GM18951 (cell line): Measurements from ENCODE around the gene COX7B2.

Experiments used
- POLR2A ChIP-seq: IDR thresholded peaks from 4 replicates; pipeline ENCODE4 v1.6.1; 2011; ENCODE audit warnings: mild to moderate bottlenecking; ENCODE audit not compliant: insufficient read length, insufficient read depth; ENCODE audit errors: extremely low read depth
- in situ Hi-C: fragments of 300-500 bp; cut with MboI; formaldehyde crosslinking; loops from one replicate; pipeline ENCODE4 v1.12.0; 2022; ENCODE audit warnings: low sequenced_read_pairs, mixed read lengths, inconsistent platforms; ENCODE audit not compliant: unreplicated experiment

Gene COX7B2

DNA sequence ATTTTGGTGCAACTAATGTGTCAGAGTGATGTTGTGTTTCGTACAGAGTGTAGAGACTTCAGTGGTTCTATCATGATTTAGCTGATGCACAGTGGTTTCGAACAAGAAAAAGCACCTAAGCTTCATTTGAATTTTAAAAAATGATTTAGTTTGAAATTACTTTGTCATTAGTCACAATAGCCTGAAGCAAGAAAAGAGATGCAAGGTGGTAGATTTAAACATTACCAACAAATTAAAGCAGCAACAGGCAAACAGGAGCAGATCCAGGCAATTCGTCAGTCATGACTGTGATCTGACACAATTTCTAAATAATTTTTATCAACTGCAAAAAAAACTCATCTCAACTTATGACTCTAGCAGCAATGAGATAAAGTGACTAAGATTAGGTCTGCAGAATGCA is 24.6 kb upstream of the COX7B2 start:
- in situ Hi-C loops = loop anchor here (10.0 to 25.0 kb wide), 2 partner anchors 104 to 451 kb away; partner anchors contain the start of gene GABRB1
- no peak for TF ChIP-seq POLR2A

DNA sequence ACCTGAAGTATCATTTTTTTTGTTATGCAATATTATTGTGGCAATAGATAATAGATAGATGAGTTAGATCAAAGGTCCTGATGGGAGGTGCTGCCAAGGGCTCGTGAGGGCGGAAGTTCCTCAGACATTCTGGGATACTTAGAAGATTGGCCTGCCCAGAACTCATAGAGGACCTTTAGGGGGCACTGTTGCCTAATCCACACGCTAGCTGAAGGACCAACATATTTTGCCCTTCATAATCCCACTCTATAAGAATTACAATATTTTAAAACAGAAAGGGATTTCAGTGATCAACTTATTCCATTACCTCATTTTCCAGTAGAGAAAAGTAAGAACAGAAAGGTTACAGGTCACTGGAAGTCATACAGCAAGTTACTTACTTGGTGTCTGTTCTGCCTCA is 22.9 kb upstream of the COX7B2 start:
- in situ Hi-C loops = loop anchor here (10.0 to 25.0 kb wide), 2 partner anchors 105 to 453 kb away; partner anchors contain the start of gene GABRB1
- no peak for TF ChIP-seq POLR2A

DNA sequence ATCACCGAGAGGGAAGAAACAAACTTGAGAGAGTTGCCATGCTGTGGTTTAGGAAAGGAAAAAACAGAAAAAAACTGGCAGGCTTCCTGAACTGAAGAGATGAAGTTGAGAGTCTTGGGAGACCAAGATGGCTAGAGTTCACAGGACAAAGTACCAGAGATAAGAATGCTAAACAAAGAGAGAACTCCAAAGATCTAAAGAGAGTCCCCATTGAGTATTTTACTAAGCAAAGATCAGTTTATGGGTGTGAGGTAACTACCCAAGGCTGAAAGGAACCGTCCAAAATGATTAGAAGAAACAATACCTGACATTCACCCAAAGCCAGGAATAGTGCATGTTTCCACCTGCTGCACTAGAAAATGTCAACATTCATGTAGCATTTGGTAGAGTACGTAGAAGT is 21.8 kb upstream of the COX7B2 start:
- in situ Hi-C loops = loop anchor here (10.0 to 25.0 kb wide), 2 partner anchors 106 to 454 kb away; partner anchors contain the start of gene GABRB1
- TF ChIP-seq POLR2A = no peak

- TF ChIP-seq POLR2A = no peak
- in situ Hi-C loops = loop anchor here (25.0 kb wide), 1 partner anchor 110 kb away; the partner anchor contains the start of gene GABRB1
Observed at GRCh38 chr4:46927201-46927600, 18.2 kb upstream of the COX7B2 start.

DNA sequence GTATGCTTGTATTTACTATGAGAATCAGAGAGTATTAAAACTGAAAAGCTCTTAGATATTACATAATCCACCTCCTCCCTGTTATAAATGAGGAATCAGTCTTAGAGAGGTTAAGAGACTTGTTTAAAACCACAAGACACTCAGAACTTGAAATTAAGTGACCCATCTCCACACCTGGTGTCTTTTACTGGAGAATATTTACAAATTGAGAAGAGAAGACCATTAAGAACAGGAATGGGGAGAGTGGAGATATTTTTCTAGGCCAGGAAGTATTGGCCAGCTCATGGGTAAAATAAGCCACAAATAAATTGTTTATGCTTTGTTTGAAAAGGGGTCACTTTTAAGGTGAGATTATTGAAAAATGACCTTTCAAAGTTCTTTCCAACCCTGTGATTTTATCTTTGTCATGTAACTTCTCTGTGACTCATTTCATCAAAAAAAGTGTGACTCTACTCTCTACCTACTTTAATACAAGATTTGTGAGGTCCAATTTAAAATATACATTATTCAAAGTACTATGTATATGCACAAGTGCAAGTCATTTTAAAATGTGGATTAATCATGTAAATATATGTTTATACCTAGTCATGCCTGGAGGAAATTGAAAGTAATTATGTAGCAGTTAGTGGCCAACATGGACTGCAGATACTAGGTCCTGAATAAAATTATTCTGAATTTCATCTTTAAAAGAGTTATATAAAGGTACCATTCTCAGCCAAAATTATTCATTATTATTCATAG is 15.9 kb upstream of the COX7B2 start:
- TF ChIP-seq POLR2A = no peak

DNA sequence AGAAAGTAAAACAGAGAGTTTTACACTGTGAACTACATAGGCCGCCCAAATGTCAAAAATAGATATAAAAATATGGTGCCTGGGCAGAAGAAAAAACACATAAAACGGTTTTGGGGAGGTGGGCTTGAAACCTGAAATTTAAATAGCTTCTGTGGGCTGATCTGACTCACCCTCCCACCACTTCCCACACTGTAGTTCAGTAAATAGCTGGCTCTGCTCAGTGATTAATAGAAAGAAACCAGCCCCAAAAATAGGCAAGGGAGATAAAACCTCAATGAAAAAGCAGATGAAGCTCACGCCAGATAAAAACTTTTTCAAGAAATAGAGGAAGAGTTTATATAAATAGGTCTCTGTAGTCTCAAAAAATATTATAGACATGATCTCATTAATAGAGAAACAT is 13.2 kb upstream of the COX7B2 start:
- in situ Hi-C loops = no loop called here
- no peak for TF ChIP-seq POLR2A

More for the DNA sequence above, 15.9 kb upstream of the COX7B2 start:
- in situ Hi-C loops = loop anchor here (25.0 kb wide), 1 partner anchor 112 kb away; the partner anchor contains the start of gene GABRB1

GRCh38 chr4:46908148-46908547 is 897 bp downstream of the COX7B2 start:
- TF ChIP-seq POLR2A = no peak
- in situ Hi-C loops = no loop called here

- in situ Hi-C loops = no loop called here
- TF ChIP-seq POLR2A = no peak
Observed at GRCh38 chr4:46900082-46900481, 9.0 kb downstream of the COX7B2 start.

GRCh38 chr4:46894826-46895225 is 14.2 kb downstream of the COX7B2 start:
- no peak for TF ChIP-seq POLR2A
- in situ Hi-C loops = no loop called here

DNA sequence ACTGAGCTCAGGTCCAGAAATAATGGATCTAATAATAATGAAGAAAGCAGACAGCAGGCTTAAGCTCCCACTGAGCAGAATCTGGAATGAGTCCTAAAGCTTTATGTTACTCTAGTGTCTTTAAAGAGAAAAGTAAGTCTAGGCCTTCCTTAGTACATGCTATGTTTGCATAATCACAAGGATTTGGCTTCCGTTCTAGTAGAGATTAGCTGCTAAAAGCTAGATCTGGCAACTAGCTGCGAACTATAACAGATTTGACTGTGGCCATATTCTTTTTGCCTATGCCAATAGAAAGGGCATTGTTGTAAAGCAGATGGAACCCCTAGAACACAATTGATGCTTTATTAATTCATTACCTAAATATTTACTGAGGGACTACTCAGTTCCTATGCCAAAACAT is 19.0 kb downstream of the COX7B2 start:
- TF ChIP-seq POLR2A = no peak
- in situ Hi-C loops = no loop called here

DNA sequence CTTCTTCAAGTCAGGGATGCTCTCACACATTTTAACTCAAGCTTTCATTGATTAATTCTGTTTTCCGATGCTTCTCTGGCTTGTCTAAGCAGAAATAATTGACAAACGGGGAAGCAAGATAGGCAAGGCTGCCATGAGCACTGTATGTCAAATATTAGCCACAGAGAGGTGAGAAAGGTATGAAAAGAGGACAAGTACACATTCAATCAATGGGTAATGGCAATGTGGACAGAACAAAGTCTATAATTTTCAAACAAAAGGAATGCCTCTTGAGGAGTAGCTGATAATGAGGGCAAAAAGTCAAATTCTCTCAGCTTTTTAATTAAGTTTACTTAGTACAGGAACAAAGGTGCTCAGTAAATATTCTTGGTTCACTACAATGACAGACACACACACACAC is 19.6 kb downstream of the COX7B2 start:
- in situ Hi-C loops = no loop called here
- TF ChIP-seq POLR2A = no peak

- in situ Hi-C loops = no loop called here
- no peak for TF ChIP-seq POLR2A
Observed at GRCh38 chr4:46886711-46887110, 22.3 kb downstream of the COX7B2 start.

DNA sequence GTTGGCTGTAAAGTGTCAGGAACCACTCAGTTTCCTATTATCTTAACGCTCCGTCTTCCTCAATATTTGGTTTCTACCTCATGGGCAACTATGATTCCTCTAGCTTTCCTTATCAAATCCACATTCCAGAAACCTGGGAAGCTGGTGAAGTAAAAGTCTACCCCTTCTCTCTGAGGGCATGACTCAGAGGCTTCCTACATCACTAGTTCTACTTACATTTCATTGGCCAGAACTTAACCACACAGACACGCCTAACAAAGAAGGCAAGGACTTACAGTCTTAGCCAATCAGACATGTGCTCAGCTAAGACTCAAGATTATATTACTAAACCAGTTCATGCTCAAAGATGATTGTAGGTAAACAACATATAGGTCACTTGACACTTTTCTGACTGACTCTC is 30.4 kb downstream of the COX7B2 start:
- in situ Hi-C loops = no loop called here

DNA sequence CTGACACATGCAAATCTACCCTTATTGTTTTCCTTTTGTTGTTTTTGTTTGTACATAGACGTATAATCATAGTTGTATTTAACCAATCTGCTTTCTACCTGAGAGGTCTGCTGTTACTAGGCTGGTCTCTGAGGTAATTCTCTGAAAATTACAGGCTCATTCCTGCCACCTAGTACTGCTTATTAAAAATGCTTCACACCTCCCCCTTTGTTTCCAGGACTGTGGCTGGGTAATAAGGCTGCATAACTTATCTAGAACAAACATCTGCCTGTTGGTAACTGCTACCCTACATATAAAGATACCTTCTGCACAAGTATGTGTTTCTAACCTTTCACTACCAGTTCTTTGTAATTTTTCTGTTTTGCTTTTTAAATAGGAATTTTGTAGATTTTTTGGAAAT is 34.2 kb downstream of the COX7B2 start:
- in situ Hi-C loops = no loop called here

More for the DNA sequence above, 30.4 kb downstream of the COX7B2 start:
- TF ChIP-seq POLR2A = no peak

DNA sequence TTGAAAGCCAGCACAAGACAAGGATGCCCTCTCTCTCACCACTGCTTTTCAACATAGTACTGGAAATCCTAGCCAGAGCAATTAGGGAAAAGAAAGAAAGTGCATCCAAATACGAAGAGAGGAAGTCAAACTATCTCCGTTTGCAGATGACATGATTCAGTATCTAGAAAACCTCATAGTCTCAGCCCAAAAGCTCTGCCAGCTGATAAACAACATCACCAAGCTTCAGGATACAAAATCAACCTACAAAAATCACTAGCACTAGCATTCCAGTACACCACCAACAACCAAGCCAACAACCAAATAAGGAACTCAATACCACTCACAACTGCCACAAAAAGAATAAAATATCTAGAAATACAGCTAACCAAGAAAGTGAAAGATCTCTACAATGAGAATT is 38.6 kb downstream of the COX7B2 start:
- TF ChIP-seq POLR2A = no peak
- in situ Hi-C loops = no loop called here

More for the DNA sequence above, 34.2 kb downstream of the COX7B2 start:
- TF ChIP-seq POLR2A = no peak

DNA sequence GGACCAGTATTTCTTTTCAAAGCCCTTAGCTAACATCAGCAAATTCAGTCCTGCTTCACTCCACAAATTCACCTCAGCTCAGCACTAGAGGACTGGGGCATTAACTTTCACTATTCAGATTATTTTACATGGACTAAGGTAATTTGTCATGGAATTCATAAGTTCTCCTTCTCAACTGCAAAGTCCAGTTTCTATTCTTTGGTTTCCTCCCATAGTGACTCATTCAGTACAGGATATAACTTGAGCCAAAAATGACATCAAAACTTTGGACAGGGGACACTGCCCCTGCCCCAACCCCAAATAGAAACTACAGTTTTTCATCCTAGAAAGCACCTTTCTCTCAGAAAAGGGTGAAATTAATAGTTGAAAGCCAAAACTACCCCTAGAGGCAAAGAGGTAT is 52.7 kb downstream of the COX7B2 start:
- TF ChIP-seq POLR2A = no peak
- in situ Hi-C loops = no loop called here
